ENCODE measurements around the gene P2RX7.

DNA sequence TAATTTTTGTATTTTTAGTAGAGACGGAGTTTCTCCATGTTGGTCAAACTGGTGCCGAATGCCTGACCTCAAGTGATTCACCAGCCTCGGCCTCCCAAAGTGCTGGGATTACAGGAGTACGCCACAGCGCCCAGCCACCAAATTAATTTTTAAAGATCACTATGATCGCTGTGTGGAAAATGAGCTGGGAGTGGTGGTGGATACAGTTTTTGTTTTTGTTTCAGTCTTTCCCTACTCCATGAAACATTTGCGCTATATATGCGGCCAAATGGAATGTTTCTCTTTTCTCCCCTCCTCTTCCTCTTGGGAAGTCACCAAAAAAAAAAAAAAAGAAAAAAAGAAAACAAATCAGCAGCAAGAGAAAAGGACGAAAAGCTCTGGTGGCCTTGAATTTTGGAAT is 56.5 kb downstream of the P2RX7 start:
- no peak for TF ChIP-seq EZH2phosphoT487 (conservative IDR thresholded peaks at IDR 0.05; ENCODE audit: low read length)
- TF ChIP-seq, protein P1, sequence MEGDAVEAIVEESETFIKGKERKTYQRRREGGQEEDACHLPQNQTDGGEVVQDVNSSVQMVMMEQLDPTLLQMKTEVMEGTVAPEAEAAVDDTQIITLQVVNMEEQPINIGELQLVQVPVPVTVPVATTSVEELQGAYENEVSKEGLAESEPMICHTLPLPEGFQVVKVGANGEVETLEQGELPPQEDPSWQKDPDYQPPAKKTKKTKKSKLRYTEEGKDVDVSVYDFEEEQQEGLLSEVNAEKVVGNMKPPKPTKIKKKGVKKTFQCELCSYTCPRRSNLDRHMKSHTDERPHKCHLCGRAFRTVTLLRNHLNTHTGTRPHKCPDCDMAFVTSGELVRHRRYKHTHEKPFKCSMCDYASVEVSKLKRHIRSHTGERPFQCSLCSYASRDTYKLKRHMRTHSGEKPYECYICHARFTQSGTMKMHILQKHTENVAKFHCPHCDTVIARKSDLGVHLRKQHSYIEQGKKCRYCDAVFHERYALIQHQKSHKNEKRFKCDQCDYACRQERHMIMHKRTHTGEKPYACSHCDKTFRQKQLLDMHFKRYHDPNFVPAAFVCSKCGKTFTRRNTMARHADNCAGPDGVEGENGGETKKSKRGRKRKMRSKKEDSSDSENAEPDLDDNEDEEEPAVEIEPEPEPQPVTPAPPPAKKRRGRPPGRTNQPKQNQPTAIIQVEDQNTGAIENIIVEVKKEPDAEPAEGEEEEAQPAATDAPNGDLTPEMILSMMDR (IDR thresholded peaks at IDR 0.05; ENCODE audit: insufficient read depth, low read length, poor library complexity, severe bottlenecking): no peak
